ENCODE measurements around the gene ZIM2. TPM values are rescaled to one million over a fixed set of nuclear protein-coding genes. Genes with fewer than 3 reads are reported as not detected.

Gene ZIM2
- total RNA-seq (2021) (not detected in 2 replicates), Bru-seq, nascent RNA (not detected), BruChase-seq, experiment 1, labeled RNA remaining after a 2-hour chase (not detected), BruChase-seq, experiment 2, labeled RNA remaining after a 6-hour chase (not detected)
- long read RNA-seq = 0 reads

- H3K9me3 ChIP-seq (ENCODE audit: insufficient read depth, low read depth) = peaks cover 5% of the 10 kb centered on the region; the same call in 1 of the 2 replicates
- intact Hi-C loops (cut with micrococcal nuclease; ENCODE audit: unreplicated experiment) = no loop called here
- H3K4me2 ChIP-seq = no peak within 1 kb of the TSS
- no peak within 1 kb of the TSS for H2AFZ ChIP-seq
- H4K20me1 ChIP-seq (ENCODE audit: insufficient read depth) = no peaks in the 10 kb centered on the region
- H3K27me3 ChIP-seq (ENCODE audit: insufficient read depth, low read depth) = no peaks in the 10 kb centered on the region
- H3F3A ChIP-seq (ENCODE audit: insufficient read depth, low read depth) = no peaks in the 10 kb centered on the region
- no peaks in the 10 kb centered on the region for H3K36me3 ChIP-seq (ENCODE audit: low read depth)
- no peaks in the 10 kb centered on the region for H3K9me2 ChIP-seq (ENCODE audit: insufficient read depth)
- no peak within 1 kb of the TSS for H3K4me3 ChIP-seq
- no peaks in the 10 kb centered on the region for H3K4me1 ChIP-seq (replicated peaks; ENCODE audit: insufficient read depth)
- ChIA-PET POLR2A (ENCODE audit: unreplicated experiment) (no interaction called here), CTCF (no interaction called here)
- H3K79me2 ChIP-seq (ENCODE audit: low read depth) = no peaks in the 10 kb centered on the region
- no peak for DNase-seq
- no TSS peak for BruUV-seq (replicated peaks)
- no peak within 1 kb of the TSS for H3K27ac ChIP-seq
- TF ChIP-seq EZH2 (IDR thresholded peaks at IDR 0.05; ENCODE audit: low read depth) (no peak), CTCF (conservative IDR thresholded peaks at IDR 0.05) (no peak)
Measured at GRCh38 chr19:56840451-56841192, at the start of gene ZIM2, which contains the start of gene PEG3. ZIM2 (minus strand) TSS chr19:56840726; CDS start chr19:56824277, 16,449 bp downstream. PEG3 (minus strand) TSS chr19:56840726; CDS start chr19:56824655, 16,071 bp downstream.

GRCh38 chr19:56885173-56885985, 44.9 kb upstream of the ZIM2 start:
- no TSS peak for BruUV-seq (replicated peaks)
- Histone ChIP-seq H3K36me3 (ENCODE audit: low read depth) (no peaks in the 10 kb centered on the region), H3K4me2 (no peak overlapping the region), H3K79me2 (ENCODE audit: low read depth) (no peaks in the 10 kb centered on the region), H3K9me2 (ENCODE audit: insufficient read depth) (no peaks in the 10 kb centered on the region), H4K20me1 (ENCODE audit: insufficient read depth) (no peaks in the 10 kb centered on the region), H3K9me3 (ENCODE audit: insufficient read depth, low read depth) (no peaks in the 10 kb centered on the region), H3K27me3 (ENCODE audit: insufficient read depth, low read depth) (peaks cover 51% of the 10 kb centered on the region), H3K27ac (no peak overlapping the region), H3F3A (ENCODE audit: insufficient read depth, low read depth) (no peaks in the 10 kb centered on the region), H3K4me3 (no peak overlapping the region), H3K4me1 (replicated peaks; ENCODE audit: insufficient read depth) (no peaks in the 10 kb centered on the region), H2AFZ (no peak overlapping the region)
- POLR2A ChIA-PET (ENCODE audit: unreplicated experiment) = no interaction called here
- CTCF ChIA-PET = no interaction called here
- DNase-seq = no peak
- TF ChIP-seq CTCF (conservative IDR thresholded peaks at IDR 0.05) = no peak
- no peak for TF ChIP-seq EZH2 (IDR thresholded peaks at IDR 0.05; ENCODE audit: low read depth)
- intact Hi-C loops (cut with micrococcal nuclease; ENCODE audit: unreplicated experiment) = no loop called here

- H3K4me2 ChIP-seq = no peak overlapping the region
- BruUV-seq (replicated peaks) = no TSS peak
- TF ChIP-seq CTCF (conservative IDR thresholded peaks at IDR 0.05) = no peak
- no peak for TF ChIP-seq EZH2 (IDR thresholded peaks at IDR 0.05; ENCODE audit: low read depth)
- H3K9me3 ChIP-seq (ENCODE audit: insufficient read depth, low read depth) = no peaks in the 10 kb centered on the region
- H3F3A ChIP-seq (ENCODE audit: insufficient read depth, low read depth) = no peaks in the 10 kb centered on the region
- H4K20me1 ChIP-seq (ENCODE audit: insufficient read depth) = no peaks in the 10 kb centered on the region
- H3K27me3 ChIP-seq (ENCODE audit: insufficient read depth, low read depth) = peaks cover 54% of the 10 kb centered on the region
- H2AFZ ChIP-seq = no peak overlapping the region
- H3K27ac ChIP-seq = no peak overlapping the region
- ChIA-PET POLR2A (ENCODE audit: unreplicated experiment) (no interaction called here), CTCF (no interaction called here)
- H3K36me3 ChIP-seq (ENCODE audit: low read depth) = no peaks in the 10 kb centered on the region
- no peak overlapping the region for H3K4me3 ChIP-seq
- H3K9me2 ChIP-seq (ENCODE audit: insufficient read depth) = no peaks in the 10 kb centered on the region
- no peaks in the 10 kb centered on the region for H3K79me2 ChIP-seq (ENCODE audit: low read depth)
- DNase-seq = no peak
- no peaks in the 10 kb centered on the region for H3K4me1 ChIP-seq (replicated peaks; ENCODE audit: insufficient read depth)
- intact Hi-C loops (cut with micrococcal nuclease; ENCODE audit: unreplicated experiment) = no loop called here
Measured at GRCh38 chr19:56884441-56884840, 43.9 kb upstream of the ZIM2 start.

All from PC-9 (cell line).